GM12891 (cell line): Measurements from ENCODE around the gene SEC14L3.

Source experiments
- POLR2A ChIP-seq: IDR thresholded peaks from 2 replicates; pipeline ENCODE4 v1.6.1; 2011; ENCODE audit warnings: low read depth, low read length, control low read depth
- POLR2AphosphoS5 ChIP-seq: IDR thresholded peaks from 2 replicates; pipeline ENCODE4 v1.6.1; 2011; ENCODE audit warnings: low read depth, low read length, control low read depth

- TF ChIP-seq POLR2AphosphoS5 (no peak), POLR2A (no peak)
Measured at GRCh38 chr22:30488121-30488520, 16.3 kb upstream of the SEC14L3 start.
